ENCODE measurements around the gene LHB.
"Not testable (repeated sequence)": the region's sequence is repeated elsewhere in the genome, so short reads cannot be mapped to it uniquely, and the experiment has no call there.

LHB gene

DNA sequence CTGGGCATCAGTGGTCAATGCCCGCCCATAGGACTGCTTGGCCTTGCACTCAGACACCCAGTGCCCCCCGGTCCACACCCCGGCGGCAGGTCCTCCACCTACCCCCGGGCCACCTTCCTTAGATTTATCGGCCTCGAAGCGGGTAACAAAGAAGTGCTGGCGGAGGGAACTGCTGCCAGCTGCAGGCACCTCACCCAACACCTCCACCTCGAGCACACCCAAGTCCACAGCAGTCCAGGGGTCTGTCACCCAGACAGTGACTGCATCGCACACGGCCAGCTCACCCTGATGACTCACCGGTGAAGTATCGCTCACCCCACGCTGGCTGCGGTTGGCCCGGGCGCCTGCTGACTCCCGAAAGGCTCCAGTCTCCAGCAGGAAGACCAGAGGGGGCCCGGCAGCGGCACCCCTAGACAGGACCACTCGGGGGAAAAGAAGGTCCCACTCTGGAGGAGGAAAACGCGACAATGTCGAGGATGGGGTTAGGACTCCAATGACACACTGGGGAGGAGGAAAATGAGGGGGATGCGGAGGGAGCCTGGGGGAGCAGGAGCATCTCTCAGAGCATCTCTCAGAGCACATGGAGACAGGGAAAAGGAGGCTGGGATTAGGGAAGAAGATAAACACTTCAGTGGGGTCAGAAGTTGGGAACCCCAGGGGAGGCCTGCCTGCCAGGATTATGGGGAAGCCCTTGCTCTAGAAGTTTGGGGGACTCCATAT, 21.8 kb upstream of the LHB start:
- DNase-seq: not testable (repeated sequence)

DNA sequence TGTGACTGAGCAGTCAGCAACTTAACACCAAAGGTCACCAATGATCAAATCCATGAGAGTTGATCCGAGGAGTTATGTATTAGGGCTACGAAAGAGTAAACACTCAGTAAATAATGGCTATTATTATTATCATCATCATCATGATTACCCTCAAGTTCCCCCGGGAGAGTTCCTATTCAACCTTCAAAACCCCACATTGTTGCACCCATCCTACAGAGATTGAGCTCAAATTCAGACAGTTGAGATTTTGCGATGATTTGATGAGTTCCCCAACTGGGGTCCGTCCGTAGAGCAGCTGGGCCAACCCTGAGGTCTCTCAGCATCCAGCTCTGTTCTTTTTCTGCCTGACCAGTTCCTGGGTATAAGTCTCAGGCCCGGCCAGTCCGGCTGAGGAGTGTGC, 21.2 kb upstream of the LHB start:
- not testable (repeated sequence) for DNase-seq

DNA sequence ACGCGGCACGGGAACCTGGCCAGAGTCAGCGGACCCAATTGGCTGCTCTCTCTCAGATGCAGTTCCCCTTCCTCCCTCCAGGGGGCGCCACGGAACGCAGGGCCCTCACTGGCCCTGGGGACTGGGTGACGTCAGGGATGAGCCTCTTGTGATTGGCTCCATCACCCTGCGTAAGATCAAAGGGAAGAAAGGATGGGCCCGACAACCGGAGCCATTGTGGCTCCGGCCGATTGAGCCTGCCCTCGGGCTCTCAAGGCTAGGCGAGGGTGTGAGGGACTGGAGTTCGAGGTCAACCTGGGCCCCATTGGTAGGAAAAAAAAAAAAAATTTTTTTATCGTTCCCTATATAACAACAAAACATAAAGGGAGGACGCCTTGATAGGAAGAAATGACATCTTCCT, 19.9 kb upstream of the LHB start, which contains the start of gene CGB1:
Gene CGB1 (minus strand): TSS at position 81 of the 400 bp plus-strand sequence. CDS start 184 bp downstream, outside the sequence.
- DNase-seq: not testable (repeated sequence)

DNA sequence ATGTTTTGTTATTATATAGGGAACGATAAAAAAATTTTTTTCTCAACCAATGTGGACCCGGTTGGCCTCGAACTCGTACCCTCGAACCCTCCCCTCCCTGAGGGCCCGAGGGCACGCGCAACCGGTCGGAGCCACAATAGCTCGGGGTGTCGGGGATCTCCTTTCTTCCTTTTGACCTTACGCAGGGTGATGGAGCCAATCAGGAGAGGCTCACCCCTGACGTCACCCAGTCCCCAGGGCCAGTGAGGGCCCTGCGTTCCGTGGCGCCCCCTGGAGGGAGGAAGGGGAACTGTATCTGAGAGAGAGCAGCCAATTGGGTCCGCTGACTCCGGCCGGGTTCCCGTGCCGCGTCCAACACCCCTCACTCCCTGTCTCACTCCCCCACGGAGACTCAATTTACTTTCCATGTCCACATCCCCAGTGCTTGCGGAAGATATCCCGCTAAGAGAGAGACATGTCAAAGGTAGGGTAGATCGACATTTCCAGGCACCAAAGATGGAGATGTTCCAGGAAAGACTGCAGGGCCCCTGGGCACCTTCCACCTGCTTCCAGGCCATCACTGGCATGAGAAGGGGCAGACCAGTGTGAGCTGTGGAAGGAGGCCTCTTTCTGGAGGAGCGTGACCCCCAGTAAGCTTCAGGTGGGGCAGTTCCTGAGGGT, 14.9 kb upstream of the LHB start, which contains the start of gene CGB2:
Gene CGB2 (plus strand): TSS at position 249 of the 660 bp plus-strand sequence. CDS start 206 bp downstream, at position 455.
- not testable (repeated sequence) for DNase-seq

DNA sequence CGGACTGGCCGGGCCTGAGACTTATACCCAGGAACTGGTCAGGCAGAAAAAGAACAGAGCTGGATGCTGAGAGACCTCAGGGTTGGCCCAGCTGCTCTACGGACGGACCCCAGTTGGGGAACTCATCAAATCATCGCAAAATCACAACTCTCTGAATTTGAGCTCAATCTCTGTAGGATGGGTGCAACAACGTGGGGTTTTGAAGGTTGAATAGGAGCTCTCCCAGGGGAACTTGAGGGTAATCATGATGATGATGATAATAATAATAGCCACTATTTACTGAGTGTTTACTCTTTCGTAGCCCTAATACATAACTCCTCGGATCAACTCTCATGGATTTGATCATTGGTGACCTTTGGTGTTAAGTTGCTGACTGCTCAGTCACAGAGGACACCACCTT, 13.4 kb upstream of the LHB start:
- not testable (repeated sequence) for DNase-seq

DNA sequence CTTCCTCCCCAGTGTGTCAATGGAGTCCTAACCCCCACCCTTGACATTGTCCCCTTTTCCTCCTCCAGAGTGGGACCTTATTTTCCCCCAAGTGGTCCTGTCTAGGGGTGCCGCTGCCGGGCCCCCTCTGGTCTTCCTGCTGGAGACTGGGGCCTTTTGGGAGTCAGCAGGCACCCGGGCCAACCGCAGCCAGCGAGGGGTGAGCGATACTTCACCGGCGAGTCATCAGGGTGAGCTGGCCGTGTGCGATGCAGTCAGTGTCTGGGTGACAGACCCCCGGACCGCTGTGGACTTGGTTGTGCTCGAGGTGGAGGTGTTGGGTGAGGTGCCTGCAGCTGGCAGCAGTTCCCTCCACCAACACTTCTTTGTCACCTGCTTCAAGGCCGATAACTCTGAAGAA, 12.9 kb upstream of the LHB start:
- DNase-seq: not testable (repeated sequence)

DNA sequence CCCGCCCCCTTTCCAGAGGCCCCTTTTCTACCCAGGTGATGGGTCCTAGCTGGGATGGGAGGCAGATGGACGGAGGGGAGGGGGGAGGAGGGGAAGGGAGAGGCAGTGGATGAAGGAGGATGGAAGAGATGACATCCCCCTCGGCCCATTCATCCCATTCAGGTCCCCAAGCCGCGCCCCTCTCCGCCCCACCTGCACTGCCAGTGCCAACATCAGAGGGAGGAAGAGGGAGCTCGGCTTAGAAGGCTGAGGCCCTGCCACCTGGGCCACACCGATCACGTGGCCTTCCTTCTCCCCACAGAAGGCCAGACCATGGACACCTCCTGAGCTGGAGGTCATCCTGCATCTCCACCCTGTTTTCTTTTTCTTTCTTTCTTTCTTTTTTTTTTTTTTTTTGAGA, 11.8 kb upstream of the LHB start:
- DNase-seq: not testable (repeated sequence)

DNA sequence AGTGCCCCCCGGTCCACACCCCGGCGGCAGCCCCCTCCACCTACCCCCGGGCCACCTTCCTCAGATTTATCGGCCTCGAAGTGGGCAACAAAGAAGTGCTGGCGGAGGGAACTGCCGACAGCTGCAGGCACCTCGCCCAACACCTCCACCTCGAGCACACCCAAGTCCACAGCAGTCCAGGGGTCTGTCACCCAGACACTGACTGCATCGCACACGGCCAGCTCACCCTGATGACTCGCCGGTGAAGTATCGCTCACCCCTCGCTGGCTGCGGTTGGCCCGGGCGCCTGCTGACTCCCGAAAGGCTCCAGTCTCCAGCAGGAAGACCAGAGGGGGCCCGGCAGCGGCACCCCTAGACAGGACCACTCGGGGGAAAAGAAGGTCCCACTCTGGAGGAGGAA, 8.7 kb upstream of the LHB start:
- DNase-seq: not testable (repeated sequence)

DNA sequence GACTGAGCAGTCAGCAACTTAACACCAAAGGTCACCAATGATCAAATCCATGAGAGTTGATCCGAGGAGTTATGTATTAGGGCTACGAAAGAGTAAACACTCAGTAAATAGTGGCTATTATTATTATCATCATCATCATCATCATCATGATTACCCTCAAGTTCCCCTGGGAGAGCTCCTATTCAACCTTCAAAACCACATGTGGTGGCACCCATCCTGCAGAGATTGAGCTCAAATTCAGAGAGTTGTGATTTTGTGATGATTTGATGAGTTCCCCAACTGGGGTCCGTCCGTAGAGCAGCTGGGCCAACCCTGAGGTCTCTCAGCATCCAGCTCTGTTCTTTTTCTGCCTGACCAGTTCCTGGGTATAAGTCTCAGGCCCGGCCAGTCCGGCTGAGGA, 8.2 kb upstream of the LHB start:
- DNase-seq: not testable (repeated sequence)

DNA sequence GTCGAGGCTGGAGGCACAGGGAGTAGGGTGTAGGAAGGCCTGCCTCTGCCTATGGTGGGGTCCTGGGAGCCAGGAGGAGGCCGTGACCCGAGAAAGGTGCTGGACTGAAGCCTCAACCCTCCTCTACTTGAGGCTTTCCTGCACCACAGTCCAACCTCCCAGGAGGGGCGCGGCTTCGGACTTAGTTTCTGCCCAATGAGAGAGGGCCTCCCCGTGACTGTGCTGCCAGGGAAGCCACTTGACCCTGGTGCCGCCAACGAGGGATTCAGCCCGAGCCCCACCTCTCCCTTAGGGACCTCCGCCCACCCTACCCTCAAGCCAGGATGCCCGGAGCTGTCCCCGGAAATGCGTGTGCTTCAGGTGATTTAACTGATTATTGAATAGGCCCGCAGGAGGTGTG, 7.3 kb upstream of the LHB start, which contains the start of gene CGB3:
Gene CGB3 (minus strand): TSS at position 101 of the 400 bp plus-strand sequence. CDS start 362 bp downstream, outside the sequence.
- not testable (repeated sequence) for DNase-seq

DNA sequence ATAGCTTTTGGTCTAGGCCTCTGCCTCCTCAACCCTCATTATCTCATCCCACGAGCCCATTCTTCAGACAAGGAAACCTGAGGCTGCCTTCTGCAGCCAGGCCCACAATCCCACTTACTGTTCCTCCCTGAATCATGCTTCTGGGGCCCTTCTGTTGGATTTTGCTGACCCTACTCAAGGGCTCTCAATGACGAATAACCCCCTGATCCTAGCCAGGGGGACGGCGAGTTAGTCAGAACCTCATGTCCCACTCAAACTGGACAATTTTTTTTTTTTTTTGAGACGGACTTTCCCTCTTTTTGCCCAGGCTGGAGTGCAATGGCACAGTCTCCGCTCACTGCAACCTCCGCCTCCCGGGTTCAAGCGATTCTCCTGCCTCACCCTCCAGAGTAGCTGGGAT, 5.2 kb upstream of the LHB start:
- no peak for DNase-seq

DNA sequence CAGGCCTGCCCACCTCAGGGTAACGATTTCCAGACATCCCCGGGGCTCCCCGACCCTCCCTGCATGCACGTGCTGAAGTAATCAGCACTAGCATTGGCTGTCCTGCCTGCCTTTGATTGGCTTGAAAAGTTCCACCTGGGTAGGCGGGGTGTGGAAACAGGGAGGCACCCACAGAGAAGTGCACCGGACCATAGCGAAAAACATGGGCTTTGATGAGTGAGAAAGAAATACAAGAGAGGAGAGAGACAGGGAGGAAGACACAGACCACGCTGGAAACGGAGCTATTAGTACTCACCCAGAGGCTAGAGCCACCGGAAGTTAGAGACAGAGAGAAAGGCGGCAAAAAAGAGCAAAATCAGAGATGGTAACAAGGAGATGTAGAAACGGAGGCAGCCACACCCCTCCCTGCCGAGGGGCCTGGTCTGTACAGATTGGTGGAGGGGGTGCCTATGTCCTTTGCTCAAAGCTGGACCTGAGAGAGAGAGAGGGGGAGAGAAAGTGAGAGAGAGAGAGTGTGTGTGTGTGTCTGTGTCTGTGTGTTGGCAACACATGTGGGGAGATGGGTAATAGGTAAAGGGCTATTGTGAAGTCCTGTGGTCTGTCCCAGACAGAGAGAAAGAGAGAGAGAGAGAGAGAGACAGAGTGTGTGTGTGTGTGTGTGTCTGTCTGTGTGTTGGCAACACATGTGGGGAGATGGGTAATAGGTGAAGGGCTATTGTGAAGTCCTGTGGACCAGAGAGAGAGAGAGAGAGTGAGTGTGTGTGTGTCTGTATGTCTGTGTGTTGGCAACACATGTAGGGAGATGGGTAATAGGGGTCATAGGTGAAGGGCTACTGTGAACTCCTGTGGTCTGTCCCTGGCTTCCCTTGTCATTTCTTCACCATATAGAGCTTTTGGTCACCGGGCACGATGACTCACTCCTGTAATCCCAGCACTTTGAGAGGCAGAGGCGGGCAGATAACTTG, 4.3 kb upstream of the LHB start:
- no peak for DNase-seq

DNA sequence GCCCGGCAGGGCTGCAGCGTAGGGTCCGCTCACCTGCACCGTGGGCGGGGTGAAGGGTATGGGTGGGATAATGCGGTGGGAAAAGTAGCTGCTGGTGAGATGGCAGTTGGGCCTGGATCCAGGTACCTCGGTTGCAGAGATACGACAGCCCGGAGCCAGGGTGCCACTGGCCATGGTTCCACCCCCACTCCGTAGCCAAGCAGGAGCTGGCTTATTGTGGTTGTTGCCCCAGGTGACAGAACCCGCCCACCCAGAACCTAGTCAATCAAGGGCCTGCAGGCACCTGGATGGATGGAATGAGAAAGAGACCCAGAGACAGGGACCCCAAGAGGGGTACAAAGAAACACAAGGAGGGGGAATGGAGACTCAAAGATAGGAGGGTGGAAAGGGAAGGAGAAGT, 3.5 kb upstream of the LHB start:
- no peak for DNase-seq

DNA sequence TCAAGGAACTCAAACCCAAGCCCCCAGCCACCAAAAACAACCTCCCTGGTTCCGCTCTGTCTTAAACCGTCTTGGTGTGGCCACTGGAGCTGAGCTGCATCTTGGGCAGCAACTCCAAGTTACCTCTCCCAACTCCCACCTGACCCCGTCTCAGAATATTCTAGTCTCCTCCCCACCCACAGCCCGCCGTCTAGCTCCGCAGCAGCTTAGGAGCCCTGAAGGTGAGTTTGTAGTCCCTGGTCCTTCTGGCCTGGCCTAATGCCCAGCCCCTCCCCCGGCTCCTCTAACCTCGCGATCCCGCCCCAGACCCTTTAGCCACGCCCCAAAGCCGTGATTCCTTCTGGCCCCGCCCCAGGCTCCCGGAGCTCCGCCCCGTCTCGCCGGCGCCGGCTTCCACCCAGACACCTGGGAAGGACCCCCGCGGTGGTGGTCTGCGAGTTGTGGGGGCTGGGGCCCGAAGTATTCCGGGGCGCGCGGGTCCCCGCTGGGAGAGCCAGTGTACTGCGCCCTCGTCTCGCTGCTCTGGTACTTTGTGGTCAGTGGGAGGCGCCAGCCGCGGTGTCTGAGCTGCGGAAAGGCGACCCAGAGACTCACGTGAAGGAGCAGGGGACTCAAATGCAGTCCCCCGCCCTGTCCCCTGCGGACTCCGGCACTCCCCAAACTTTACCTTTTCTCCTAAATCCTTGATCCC, 2.5 kb upstream of the LHB start:
- peak in 4 of 56 donors; percentile 2 to 32 (median 18) for DNase-seq

DNA sequence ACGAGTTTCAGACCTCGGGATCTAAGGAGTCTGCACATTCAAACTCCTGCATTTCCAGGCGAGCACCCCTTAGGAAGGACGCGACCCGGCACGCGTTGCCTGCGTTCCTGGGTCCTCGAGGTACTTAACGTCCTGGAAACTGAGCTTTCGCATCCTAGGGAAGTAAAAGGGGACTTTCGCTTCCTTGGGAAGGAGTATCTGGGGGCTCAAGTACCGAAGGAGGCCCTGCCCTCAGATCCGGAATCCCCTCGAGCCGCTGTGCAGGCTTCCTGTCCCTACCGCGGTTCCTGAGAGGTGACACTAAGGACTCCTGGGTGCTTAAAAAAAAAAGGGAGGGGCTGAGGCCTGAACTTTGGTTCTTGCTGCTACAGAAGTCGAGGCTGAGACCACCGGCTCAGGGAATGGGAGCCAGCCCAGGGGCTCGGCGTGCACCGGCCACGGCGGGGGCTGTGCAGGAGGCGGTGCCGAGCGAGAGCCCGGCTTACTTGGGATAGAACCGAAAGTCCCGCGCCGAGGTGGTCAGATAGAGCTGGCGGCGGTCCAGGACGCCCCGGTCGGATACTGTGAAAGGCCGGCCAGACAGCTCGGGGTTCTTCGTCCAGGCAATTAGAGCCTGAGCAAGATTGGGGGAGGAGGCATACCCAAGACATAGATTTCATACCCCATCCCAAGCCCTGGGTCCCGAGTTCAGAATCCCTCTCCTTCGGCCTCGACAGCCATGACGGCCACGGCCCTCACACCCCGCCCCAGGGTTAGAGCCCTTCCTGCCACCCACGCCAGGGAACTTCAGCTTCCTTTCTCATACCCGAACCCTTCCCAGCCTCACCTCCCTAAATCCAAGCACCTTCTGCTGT, 1.7 kb upstream of the LHB start:
- not testable (repeated sequence) for DNase-seq

DNA sequence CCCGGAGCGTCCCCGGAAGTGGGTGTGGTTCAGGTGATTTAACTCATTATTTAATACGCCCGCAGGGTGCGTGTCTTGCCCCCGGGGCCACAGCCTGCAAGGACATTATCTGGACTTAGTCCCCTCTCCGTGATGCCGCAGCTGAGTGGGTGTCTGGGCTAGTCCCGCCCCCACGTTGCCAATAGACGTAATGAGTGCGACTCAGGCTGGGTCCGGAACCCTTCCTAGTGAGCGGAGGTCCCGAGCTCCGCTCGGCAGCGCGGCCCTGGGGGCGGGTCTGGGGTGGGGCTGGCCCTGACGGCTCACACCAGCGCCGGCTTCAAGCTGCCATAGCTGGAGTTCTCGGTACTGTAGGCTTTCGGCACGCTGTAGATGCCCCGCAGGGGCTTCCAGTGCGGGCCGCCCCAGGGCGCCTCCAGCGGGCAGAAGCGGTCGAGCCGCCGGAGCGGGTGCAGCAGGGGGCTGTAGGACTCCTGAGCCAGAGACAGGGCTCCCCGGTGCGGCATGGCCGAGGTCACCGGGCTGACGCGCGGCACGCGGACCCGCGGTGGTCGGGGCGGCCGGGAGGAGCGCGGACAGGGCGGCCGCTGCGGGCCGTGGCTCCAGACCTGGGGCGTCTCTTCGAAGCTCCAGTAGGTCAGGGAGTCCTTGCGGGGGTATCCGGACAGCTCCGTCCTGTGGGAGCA, 918 bp upstream of the LHB start:
- peak in 4 of 56 donors; percentile 2 to 51 (median 30) for DNase-seq

DNA sequence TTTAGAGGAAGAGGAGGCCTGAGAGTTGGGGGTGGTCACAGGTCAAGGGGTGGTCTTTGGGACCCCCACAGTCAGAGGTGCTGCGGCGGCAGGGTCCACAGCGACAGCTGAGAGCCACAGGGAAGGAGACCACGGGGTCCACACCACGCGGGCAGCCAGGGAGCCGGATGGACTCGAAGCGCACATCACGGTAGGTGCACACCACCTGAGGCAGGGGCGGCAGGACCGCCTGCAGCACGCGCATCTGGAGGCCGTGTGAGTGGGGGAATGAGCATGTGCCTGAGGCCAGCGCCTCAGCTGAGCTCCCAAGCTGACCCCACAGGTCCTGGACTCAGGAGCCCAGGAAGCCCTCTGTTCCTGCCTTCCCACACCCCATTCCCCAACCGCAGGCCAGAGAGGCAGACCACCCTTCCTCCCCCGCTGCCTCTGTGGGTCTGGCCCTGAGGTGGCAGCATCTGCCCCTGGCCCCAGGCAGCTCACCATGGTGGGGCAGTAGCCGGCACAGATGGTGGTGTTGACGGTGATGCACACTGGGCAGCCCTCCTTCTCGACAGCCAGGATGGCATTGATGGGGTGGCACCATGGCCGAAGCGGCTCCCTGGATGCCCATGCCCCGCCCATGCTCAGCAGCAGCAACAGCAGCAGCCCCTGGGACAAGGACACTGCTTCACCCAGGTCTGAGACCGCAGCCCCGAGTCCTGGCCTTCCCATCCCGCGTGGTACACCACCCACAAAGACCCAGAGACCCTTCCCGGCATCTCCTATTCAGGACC, 638 bp downstream of the LHB start:
- no peak for DNase-seq

DNA sequence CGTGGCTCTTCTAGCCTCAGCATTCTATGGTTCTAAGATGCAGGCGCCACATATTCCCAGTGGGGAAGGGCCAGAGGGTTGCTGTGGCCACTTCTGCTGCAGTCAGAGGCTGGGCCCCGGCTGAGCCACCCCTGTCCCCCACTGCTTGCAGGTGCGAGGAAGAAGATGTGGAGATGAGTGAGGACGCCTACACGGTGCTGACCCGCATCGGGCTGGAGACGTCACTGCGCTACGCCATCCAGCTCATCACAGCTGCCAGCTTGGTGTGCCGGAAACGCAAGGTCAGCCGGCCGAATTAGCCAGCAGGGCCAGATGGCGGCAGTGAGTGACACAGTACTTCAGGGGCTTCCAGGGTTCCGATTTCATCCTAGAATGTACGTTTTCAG, 2.0 kb downstream of the LHB start:
- DNase-seq: no peak

Data from nucleus accumbens (tissue), 56 donors.